Right hindlimb (tissue), 1 donor: ENCODE results near the gene COA1.
"Not testable (repeated sequence)": the region's sequence is repeated elsewhere in the genome, so short reads cannot be mapped to it uniquely, and the experiment has no call there.

Experiments used
- DNase-seq: peaks from one replicate; pipeline ENCODE4 v3.0.0-alpha.2; 2018

The COA1 gene

GRCh38 chr7:43687866-43688265 lies 41.5 kb downstream of the COA1 start:
- not testable (repeated sequence) for DNase-seq

- no peak for DNase-seq
Observed at GRCh38 chr7:43686991-43687390, 42.3 kb downstream of the COA1 start.

GRCh38 chr7:43680736-43681135 lies 48.6 kb downstream of the COA1 start:
- DNase-seq, result no peak

GRCh38 chr7:43679210-43680068 lies 49.9 kb downstream of the COA1 start:
- DNase-seq, result no peak

GRCh38 chr7:43678315-43678714 lies 51.0 kb downstream of the COA1 start:
- no peak for DNase-seq

GRCh38 chr7:43677864-43678263 lies 51.5 kb downstream of the COA1 start:
- DNase-seq, result no peak

GRCh38 chr7:43674559-43675436 lies 54.5 kb downstream of the COA1 start:
- DNase-seq, result no peak

- not testable (repeated sequence) for DNase-seq
Observed at GRCh38 chr7:43673243-43673976, 55.9 kb downstream of the COA1 start.

GRCh38 chr7:43671521-43671920 lies 57.8 kb downstream of the COA1 start:
- no peak for DNase-seq

- no peak for DNase-seq
Observed at GRCh38 chr7:43669286-43670081, 59.8 kb downstream of the COA1 start.

GRCh38 chr7:43668035-43668434 lies 61.3 kb downstream of the COA1 start:
- no peak for DNase-seq

- DNase-seq, result no peak
Observed at GRCh38 chr7:43666938-43667337, 62.4 kb downstream of the COA1 start.

- no peak for DNase-seq
Observed at GRCh38 chr7:43664681-43665080, 64.6 kb downstream of the COA1 start.

- DNase-seq, result no peak
Observed at GRCh38 chr7:43660141-43660540, 69.2 kb downstream of the COA1 start.

- DNase-seq, result no peak
Observed at GRCh38 chr7:43659549-43659896, 69.8 kb downstream of the COA1 start.

GRCh38 chr7:43658718-43659548 lies 70.4 kb downstream of the COA1 start:
- no peak for DNase-seq

- no peak for DNase-seq
Observed at GRCh38 chr7:43656997-43657396, 72.3 kb downstream of the COA1 start.

- DNase-seq, result no peak
Observed at GRCh38 chr7:43655584-43655983, 73.7 kb downstream of the COA1 start.

GRCh38 chr7:43653891-43654504 lies 75.3 kb downstream of the COA1 start:
- DNase-seq, result no peak

GRCh38 chr7:43653466-43653865 lies 75.9 kb downstream of the COA1 start:
- no peak for DNase-seq

- no peak for DNase-seq
Observed at GRCh38 chr7:43652364-43652763, 77.0 kb downstream of the COA1 start.
